GM20431 (cell line): ENCODE data around the gene DNASE1L3.

Experiments
- in situ Hi-C: fragments of 300-500 bp; cut with MseI, MboI; formaldehyde crosslinking; loops from one replicate; pipeline ENCODE4 v1.15.0; 2020; ENCODE audit warnings: low sequenced_read_pairs; ENCODE audit not compliant: unreplicated experiment

The DNASE1L3 gene, protein sequence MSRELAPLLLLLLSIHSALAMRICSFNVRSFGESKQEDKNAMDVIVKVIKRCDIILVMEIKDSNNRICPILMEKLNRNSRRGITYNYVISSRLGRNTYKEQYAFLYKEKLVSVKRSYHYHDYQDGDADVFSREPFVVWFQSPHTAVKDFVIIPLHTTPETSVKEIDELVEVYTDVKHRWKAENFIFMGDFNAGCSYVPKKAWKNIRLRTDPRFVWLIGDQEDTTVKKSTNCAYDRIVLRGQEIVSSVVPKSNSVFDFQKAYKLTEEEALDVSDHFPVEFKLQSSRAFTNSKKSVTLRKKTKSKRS

DNA sequence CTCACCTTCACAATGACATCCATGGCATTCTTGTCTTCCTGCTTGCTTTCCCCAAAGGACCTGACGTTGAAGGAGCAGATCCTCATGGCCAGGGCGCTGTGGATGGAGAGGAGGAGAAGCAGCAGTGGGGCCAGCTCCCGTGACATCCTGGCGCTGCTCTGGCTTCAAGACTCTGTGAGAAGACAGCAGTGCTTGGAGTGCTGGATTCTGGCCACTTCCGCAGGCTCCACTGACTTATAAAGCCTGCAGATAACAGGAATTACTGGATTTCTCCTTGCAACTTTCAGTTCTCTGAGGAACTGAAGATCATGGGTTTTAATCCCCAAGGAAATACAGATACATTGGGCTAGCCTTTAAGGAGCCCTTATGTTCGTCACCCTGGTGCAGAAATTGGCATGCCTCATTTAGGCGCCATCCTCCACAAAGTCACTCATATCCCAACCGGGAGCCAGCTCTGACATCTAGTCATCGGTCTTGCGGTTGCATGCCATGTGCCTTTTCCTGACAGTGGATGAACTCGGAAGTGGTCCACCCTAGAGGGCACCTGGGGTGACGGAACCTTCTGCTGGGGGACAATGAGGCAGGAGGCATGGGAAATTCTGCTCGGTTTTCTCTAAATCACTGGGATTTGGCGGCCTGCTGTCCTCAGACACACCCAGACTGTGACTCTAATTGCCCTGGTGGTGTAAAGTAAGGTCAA lies at the start of gene DNASE1L3:
Gene DNASE1L3, minus strand, starts transcription at position 212 of the 700 bp plus-strand sequence. Its CDS starts 66 bp downstream, at position 146.
- in situ Hi-C loops, result no loop called here

DNA sequence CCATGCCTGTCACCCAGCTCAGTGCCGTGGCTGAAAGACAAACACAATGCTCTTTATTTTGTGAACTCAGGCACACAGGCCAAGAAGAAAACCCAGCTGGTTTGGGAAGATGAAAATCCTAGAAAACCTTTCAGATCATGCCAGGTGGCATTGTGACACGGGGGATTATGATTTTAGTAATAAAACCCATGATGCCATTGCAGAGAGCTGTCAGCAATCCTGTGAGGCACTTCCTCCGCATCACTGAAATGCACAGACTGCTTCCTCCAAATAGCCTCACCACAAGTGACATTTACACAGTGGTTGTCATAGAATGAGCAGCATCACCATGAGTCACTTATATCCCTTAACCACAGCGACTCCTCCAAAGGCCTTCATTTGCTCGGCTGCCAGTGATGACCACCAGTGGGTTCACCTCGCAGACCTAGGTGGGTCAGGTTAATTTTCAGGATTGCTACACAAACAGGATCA lies 49.5 kb upstream of the DNASE1L3 start:
- in situ Hi-C loops, result no loop called here

DNA sequence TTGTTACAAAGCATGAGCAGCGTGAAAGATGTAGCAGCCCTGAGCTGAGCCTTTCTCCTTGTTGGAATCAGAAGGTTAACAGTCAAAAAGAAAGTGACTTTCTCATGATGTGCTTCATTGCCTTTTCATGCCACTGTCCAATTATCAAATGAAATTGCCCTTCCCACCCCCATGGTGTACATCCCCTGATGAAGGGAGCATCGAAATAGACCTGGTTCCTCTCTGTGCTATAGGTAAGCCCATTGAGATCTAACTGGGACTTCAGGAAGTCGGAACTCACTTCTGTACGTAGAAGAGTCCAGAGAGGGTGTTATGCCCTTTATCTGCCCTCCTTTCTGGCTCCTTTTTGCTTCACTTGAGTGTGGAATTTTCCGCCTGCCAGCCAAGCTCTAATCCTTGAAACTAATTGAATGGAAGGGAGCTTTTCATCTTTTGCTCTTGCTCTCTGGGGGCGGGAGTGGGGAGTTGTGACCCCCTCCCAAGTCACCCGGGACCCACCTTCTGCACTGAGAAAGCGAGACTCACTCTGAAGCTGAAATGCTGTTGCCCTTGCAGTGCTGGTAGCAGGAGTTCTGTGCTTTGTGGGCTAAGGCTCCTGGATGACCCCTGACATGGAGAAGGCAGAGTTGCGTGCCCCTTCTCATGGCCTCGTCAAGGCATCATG lies 47.8 kb upstream of the DNASE1L3 start:
- in situ Hi-C loops, result no loop called here

DNA sequence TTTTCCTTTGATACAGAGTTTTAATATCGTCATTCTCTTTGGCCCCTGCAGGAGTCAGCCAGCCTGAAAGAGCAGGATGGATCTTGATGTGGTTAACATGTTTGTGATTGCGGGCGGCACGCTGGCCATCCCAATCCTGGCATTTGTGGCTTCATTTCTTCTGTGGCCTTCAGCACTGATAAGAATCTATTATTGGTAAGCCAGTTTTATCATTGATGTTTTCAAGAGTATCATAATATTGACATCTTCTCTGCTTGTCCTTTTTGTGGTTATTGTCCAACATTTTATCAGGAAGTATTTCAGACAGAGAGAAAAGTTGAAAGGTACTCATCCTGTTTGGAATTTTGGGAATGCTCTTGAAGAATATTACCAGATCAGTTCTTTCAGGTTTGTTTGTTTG lies 45.7 kb upstream of the DNASE1L3 start:
- in situ Hi-C loops, result no loop called here

DNA sequence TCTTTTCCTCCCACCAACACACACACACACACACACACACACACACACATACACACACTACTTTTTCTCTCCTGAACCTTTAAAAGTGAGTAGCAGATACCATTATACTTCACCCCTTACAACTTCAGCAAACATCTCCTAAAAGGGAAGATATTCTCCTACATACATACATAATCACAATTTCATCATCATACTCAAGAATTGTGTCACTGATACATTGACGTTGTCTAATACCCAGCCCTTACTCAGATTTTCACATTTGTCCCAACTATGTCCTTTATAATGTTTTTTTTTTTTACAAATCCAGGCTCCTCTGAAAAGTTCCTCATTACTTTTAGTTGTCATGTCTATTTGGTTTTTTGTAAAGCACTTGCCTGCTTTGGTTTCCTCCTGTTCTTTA lies 45.3 kb upstream of the DNASE1L3 start:
- in situ Hi-C loops, result no loop called here

DNA sequence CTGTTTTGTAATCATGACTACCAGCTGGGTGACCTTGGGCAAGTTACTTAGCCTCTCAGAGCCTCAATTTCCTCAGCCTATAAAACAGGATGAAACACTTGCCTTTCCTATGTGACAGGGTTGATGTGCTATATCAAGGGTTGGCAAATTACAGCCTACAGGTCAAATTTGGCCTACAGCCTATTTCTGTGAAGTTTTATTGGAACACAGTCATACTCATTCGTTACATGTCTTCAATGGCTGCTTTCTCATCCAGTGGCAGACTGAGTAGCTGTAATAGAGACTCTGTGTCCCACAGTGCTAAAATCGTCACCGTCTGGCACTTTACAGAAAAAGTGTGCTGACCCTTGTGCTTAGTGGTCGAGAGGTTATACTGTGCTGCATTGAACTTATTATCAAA lies 43.4 kb upstream of the DNASE1L3 start:
- in situ Hi-C loops, result no loop called here

- in situ Hi-C loops, result no loop called here
These were observed 40.9 kb upstream of the DNASE1L3 start for GRCh38 chr3:58251631-58252035.

- in situ Hi-C loops, result no loop called here
These were observed 39.4 kb upstream of the DNASE1L3 start for GRCh38 chr3:58250093-58250707.

GRCh38 chr3:58249358-58250092 lies 38.8 kb upstream of the DNASE1L3 start:
- in situ Hi-C loops, result loop anchor here (10.0 kb wide), 1 partner anchor 45 kb away; no protein-coding TSS in a partner anchor

GRCh38 chr3:58246148-58247047 lies 35.6 kb upstream of the DNASE1L3 start:
- in situ Hi-C loops, result loop anchor here (10.0 kb wide), 1 partner anchor 48 kb away; no protein-coding TSS in a partner anchor

- in situ Hi-C loops, result loop anchor here (10.0 kb wide), 1 partner anchor 51 kb away; no protein-coding TSS in a partner anchor
These were observed 33.3 kb upstream of the DNASE1L3 start for GRCh38 chr3:58243976-58244585.

GRCh38 chr3:58242860-58243259 lies 32.1 kb upstream of the DNASE1L3 start:
- in situ Hi-C loops, result loop anchor here (10.0 kb wide), 1 partner anchor 52 kb away; no protein-coding TSS in a partner anchor

DNA sequence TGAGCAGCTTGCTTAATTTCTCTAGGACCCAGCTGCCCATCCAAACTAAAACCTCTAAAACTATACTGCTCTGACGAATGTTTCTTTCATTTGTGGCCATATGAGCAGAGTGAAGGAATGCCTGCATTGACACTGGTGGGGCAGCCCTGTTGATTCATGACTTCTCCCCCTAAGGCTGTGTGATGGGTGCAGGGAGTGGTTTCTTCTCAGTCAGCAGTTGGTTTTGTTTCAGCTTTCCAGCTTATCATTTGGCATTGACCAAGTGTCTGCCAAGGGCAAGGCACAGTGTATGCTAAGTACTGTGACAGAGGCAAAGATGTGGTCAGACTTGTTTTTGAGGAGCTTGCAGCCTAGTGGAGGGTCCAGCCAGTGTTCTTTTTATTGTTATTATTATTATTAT lies 31.6 kb upstream of the DNASE1L3 start:
- in situ Hi-C loops, result loop anchor here (10.0 kb wide), 1 partner anchor 52 kb away; no protein-coding TSS in a partner anchor

- in situ Hi-C loops, result loop anchor here (10.0 kb wide), 1 partner anchor 53 kb away; no protein-coding TSS in a partner anchor
These were observed 30.7 kb upstream of the DNASE1L3 start for GRCh38 chr3:58241306-58242044.

- in situ Hi-C loops, result no loop called here
These were observed 28.1 kb upstream of the DNASE1L3 start for GRCh38 chr3:58238830-58239229.

DNA sequence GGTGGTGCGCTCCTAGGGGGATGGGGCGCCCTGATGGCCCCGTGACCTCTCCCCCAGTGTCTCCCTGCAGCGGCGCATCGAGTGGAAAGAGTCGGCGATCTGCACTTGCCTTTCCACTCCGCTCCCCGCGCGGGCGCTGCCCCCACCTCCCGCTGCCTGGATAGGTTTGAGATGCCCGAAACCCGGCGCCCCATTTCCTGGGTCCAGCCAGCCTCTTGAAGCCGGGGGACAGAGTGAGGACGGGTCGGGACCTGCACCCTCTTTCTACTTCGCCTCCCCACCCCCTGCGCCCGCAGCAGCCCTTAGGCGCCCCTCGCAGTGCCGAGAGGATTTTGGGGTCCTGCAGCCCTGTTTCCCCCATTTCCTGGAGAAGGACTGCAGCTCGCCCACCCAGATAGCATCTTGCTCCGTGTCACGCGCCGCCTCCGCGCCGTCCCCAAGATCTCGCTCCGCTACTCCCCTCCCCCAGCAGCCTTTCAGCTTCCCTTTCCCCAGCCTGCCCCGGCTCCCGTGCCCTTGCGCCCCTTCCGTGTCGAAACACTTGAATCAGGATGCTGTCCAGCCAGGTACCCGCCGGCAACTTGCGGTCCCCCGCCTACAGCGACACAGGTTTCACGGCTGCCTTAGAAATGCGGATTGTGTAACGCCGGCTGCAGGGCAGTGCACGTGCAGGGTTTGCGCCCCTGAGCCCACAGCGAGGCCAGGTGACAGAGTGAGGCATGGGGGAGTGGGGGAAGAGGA lies 27.3 kb upstream of the DNASE1L3 start:
- in situ Hi-C loops, result no loop called here
